Mucosa of stomach (tissue), 1 donor: ENCODE data around the gene MAPKBP1.

Experiments used
- H3K27me3 ChIP-seq: one replicate; pipeline ENCODE4 v1.7.0; 2013; ENCODE audit warnings: mild to moderate bottlenecking, low read length; ENCODE audit not compliant: control insufficient read depth, insufficient read depth
- H3K36me3 ChIP-seq: one replicate; pipeline ENCODE4 v1.7.0; 2013; ENCODE audit warnings: low read length; ENCODE audit not compliant: control insufficient read depth, insufficient read depth
- H3K4me1 ChIP-seq: one replicate; pipeline ENCODE4 v1.7.0; 2013; ENCODE audit warnings: mild to moderate bottlenecking, low read length; ENCODE audit not compliant: control insufficient read depth, insufficient read depth
- H3K4me3 ChIP-seq: one replicate; pipeline ENCODE4 v1.7.0; 2013; ENCODE audit warnings: low read length
- H3K9ac ChIP-seq: one replicate; pipeline ENCODE4 v1.7.0; 2013; ENCODE audit warnings: mild to moderate bottlenecking, low read length, moderate library complexity
- H3K9me3 ChIP-seq: one replicate; pipeline ENCODE4 v1.7.0; 2013; ENCODE audit warnings: mild to moderate bottlenecking, low read length, moderate library complexity; ENCODE audit not compliant: control insufficient read depth
- donor health status: Pancreatic carcinoma.

Gene MAPKBP1

GRCh38 chr15:41858756-41859155 lies 84.5 kb downstream of the MAPKBP1 start:
- H3K9ac ChIP-seq, result no peak overlapping the region
- H3K4me1 ChIP-seq, result peaks cover 7% of the 10 kb centered on the region
- H3K9me3 ChIP-seq, result no peaks in the 10 kb centered on the region

DNA sequence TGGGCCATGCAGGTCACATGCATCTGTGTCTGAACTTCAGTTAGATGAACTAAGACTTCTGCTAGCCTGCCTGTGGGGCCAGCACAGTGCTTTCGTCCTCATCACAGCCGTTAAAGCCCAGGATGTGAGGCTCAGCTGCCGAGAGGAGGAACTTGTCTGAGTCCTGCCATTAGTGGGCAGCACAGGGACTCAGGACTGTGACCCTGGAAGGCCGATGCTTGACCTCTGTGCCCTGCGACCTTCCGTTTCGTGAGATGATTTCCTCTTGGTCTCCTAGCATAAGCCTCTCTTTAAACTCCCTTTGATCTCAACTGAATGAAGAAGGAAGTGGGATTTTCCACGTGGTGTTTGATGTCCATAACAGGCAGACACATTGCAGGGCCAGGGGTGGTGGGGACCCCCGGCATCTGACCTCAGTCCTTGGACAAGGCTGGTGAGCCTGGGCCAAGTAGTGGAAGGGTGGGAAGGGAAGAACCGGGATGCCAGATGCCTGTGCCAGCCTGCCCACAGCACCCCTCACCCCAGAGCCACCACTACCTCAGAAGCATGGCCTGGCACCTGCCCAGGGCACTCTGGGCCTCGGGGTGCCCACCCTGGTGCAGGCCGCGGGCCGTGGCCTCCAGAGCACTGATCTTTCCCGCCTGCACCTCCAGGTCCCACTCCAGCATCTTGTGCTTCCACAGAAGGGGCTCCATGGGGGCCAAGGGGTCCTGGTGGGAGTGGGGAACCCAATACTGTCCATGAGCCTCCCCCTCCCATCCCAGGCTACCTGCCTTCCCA lies 86.0 kb downstream of the MAPKBP1 start:
- H3K36me3 ChIP-seq, result no peaks in the 10 kb centered on the region
- no peaks in the 10 kb centered on the region for H3K9me3 ChIP-seq
- no peaks in the 10 kb centered on the region for H3K27me3 ChIP-seq
- peaks cover 7% of the 10 kb centered on the region for H3K4me1 ChIP-seq
- H3K9ac ChIP-seq, result no peak overlapping the region
- H3K4me3 ChIP-seq, result no peak overlapping the region

More at GRCh38 chr15:41858756-41859155, 84.5 kb downstream of the MAPKBP1 start:
- Histone ChIP-seq H3K27me3 (no peaks in the 10 kb centered on the region), H3K36me3 (no peaks in the 10 kb centered on the region), H3K4me3 (no peak overlapping the region)

- H3K4me3 ChIP-seq, result no peak overlapping the region
- no peaks in the 10 kb centered on the region for H3K27me3 ChIP-seq
- no peaks in the 10 kb centered on the region for H3K9me3 ChIP-seq
- no peaks in the 10 kb centered on the region for H3K36me3 ChIP-seq
- no peak overlapping the region for H3K9ac ChIP-seq
- H3K4me1 ChIP-seq, result peaks cover 7% of the 10 kb centered on the region
These were observed 87.6 kb downstream of the MAPKBP1 start for GRCh38 chr15:41861736-41862356.

- Histone ChIP-seq H3K27me3 (no peaks in the 10 kb centered on the region), H3K36me3 (no peaks in the 10 kb centered on the region), H3K9ac (no peak overlapping the region), H3K9me3 (no peaks in the 10 kb centered on the region), H3K4me3 (no peak overlapping the region), H3K4me1 (peaks cover 7% of the 10 kb centered on the region)
These were observed 88.3 kb downstream of the MAPKBP1 start for GRCh38 chr15:41862515-41863116.

GRCh38 chr15:41865490-41866055 lies 91.3 kb downstream of the MAPKBP1 start:
- Histone ChIP-seq H3K4me1 (peaks cover 7% of the 10 kb centered on the region), H3K4me3 (no peak overlapping the region), H3K27me3 (no peaks in the 10 kb centered on the region), H3K9me3 (no peaks in the 10 kb centered on the region), H3K36me3 (no peaks in the 10 kb centered on the region), H3K9ac (no peak overlapping the region)

GRCh38 chr15:41866263-41866703 lies 92.0 kb downstream of the MAPKBP1 start:
- no peak overlapping the region for H3K4me3 ChIP-seq
- H3K9ac ChIP-seq, result no peak overlapping the region
- no peaks in the 10 kb centered on the region for H3K27me3 ChIP-seq
- no peaks in the 10 kb centered on the region for H3K9me3 ChIP-seq
- H3K36me3 ChIP-seq, result no peaks in the 10 kb centered on the region
- H3K4me1 ChIP-seq, result peaks cover 7% of the 10 kb centered on the region

- no peak overlapping the region for H3K4me3 ChIP-seq
- H3K4me1 ChIP-seq, result peaks cover 7% of the 10 kb centered on the region
- no peaks in the 10 kb centered on the region for H3K9me3 ChIP-seq
- no peak overlapping the region for H3K9ac ChIP-seq
- H3K36me3 ChIP-seq, result no peaks in the 10 kb centered on the region
- H3K27me3 ChIP-seq, result no peaks in the 10 kb centered on the region
These were observed 92.7 kb downstream of the MAPKBP1 start for GRCh38 chr15:41866872-41867579.

DNA sequence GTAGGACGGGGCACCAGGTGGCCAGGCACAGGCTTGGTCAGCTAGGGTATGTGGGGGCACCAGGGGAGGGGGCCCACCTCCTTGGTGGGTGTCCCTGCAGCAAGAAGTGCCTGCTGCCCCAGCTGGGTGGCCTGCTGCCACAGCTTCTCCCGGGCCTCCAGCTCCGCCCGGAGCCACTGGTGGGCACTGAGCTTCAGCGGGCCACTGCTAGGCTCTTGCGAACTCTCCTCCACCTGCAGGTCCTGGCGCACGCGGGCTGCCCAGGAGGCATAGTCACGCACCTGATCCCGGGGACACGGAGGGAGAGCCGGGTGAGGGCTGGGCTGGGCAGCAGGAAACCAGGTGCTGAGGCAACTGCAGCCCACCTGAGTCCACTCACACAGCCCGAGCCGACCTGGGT lies 94.0 kb downstream of the MAPKBP1 start:
- H3K27me3 ChIP-seq, result no peaks in the 10 kb centered on the region
- no peaks in the 10 kb centered on the region for H3K4me1 ChIP-seq
- no peak overlapping the region for H3K4me3 ChIP-seq
- no peaks in the 10 kb centered on the region for H3K36me3 ChIP-seq
- no peak overlapping the region for H3K9ac ChIP-seq
- no peaks in the 10 kb centered on the region for H3K9me3 ChIP-seq

DNA sequence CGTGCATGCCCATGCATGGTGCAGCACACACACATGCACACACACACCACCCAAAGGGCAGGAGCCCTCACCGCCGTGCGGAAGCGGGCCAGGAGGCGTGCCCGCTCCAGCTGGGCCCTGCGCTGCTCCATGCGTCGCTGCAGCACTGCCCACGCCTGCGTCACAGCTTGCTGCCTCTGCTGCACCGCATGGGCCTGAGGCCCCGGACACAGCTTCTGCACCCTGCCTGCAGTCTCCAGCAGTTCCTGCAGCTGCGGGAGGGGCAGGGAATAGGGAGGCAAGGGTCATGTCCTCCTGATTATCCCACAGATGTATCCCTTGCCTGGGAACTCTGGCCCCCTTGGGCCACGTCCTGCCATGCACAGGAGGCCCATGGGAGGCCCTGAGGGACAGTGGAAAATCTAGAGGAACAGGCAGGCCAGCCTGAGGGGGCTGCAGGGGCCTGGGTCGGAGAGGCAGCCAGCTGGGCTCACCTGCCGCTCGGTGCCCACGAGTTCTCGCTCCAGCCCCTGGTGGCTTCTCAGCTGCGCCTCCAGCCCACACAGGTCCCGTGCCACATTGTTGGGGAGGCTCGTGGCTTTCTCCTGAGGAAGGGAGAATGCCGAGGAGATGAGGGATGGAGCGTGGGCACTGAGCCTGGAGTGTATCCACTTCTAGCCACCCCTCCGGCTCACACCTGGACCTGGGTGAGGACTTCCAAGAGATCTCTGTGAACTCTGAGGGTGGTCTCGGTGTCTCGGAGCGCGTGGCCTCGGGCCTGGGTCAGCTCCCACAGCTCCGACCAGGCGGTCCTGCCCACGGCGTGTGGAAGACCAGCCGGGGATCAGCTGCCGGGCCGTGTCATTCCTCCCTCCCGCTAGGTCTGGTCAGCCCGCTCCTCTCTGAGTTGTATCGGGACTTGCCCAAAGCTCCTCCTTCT lies 95.7 kb downstream of the MAPKBP1 start:
- Histone ChIP-seq H3K9ac (no peak overlapping the region), H3K27me3 (no peaks in the 10 kb centered on the region), H3K36me3 (no peaks in the 10 kb centered on the region), H3K4me3 (no peak overlapping the region), H3K4me1 (no peaks in the 10 kb centered on the region), H3K9me3 (no peaks in the 10 kb centered on the region)

DNA sequence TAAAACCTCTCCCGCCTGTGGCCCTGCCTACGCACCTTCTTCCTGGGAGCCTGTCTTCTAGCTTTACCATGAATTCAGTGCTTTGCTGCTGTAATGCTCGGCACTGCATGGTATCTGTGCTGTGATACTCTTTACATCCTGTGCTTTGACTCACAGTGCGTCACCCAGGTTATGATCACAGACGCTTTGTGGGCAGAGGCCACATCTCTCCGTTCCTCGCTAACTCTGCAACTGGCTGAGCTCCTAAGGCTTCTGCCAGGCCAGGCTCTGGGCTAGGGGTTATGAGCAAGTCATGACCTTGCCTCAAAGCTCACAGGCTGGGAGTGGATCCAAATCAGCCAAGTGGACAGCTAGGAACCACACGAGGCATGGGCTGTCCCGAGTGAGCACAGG lies 96.4 kb downstream of the MAPKBP1 start:
- Histone ChIP-seq H3K36me3 (no peaks in the 10 kb centered on the region), H3K9me3 (no peaks in the 10 kb centered on the region), H3K9ac (no peak overlapping the region)

More for the DNA sequence above, 96.4 kb downstream of the MAPKBP1 start:
- no peak overlapping the region for H3K4me3 ChIP-seq
- no peaks in the 10 kb centered on the region for H3K4me1 ChIP-seq
- H3K27me3 ChIP-seq, result no peaks in the 10 kb centered on the region
